ENCODE results near the gene HMGXB3. TPM values are rescaled to one million over a fixed set of nuclear protein-coding genes. Genes with fewer than 3 reads are reported as not detected.
"Not testable (repeated sequence)": the region's sequence is repeated elsewhere in the genome, so short reads cannot be mapped to it uniquely, and the experiment has no call there.

The HMGXB3 gene
- total RNA-seq, 1 experiment from 2014 or later, result 38.0 TPM

GRCh38 chr5:150024346-150024984, 23.9 kb downstream of the HMGXB3 start:
- Histone ChIP-seq H3K9me3 (ENCODE audit: insufficient read depth, low read depth) (no peaks in the 10 kb centered on the region), H3K4me3 (no peak overlapping the region), H3F3A (ENCODE audit: insufficient read depth, low read depth) (peaks cover 44% of the 10 kb centered on the region), H4K20me1 (ENCODE audit: insufficient read depth) (0 out of 2 replicates have a peak, but pooled peaks cover 3% of the 10 kb centered on the region), H3K27ac (no peak overlapping the region), H3K9me2 (ENCODE audit: insufficient read depth) (0 out of 2 replicates have a peak, but pooled peaks cover 4% of the 10 kb centered on the region), H3K4me2 (no peak overlapping the region), H3K4me1 (replicated peaks; ENCODE audit: insufficient read depth) (peaks cover 43% of the 10 kb centered on the region), H3K36me3 (ENCODE audit: low read depth) (peaks cover 43% of the 10 kb centered on the region), H2AFZ (no peak overlapping the region), H3K79me2 (ENCODE audit: low read depth) (peaks cover 19% of the 10 kb centered on the region), H3K27me3 (ENCODE audit: insufficient read depth, low read depth) (no peaks in the 10 kb centered on the region)
- ChIA-PET POLR2A (ENCODE audit: unreplicated experiment) (no interaction called here), CTCF (no interaction called here)
- no peak for TF ChIP-seq EZH2 (IDR thresholded peaks at IDR 0.05; ENCODE audit: low read depth)
- no peak for TF ChIP-seq CTCF (conservative IDR thresholded peaks at IDR 0.05)
- BruUV-seq (replicated peaks), result no TSS peak
- no peak for DNase-seq
- intact Hi-C loops (cut with micrococcal nuclease; ENCODE audit: unreplicated experiment), result no loop called here

GRCh38 chr5:150026682-150027172, 26.2 kb downstream of the HMGXB3 start:
- intact Hi-C loops (cut with micrococcal nuclease; ENCODE audit: unreplicated experiment), result no loop called here
- Histone ChIP-seq H3K4me1 (replicated peaks; ENCODE audit: insufficient read depth) (peaks cover 20% of the 10 kb centered on the region), H3F3A (ENCODE audit: insufficient read depth, low read depth) (peaks cover 21% of the 10 kb centered on the region), H3K9me3 (ENCODE audit: insufficient read depth, low read depth) (no peaks in the 10 kb centered on the region), H4K20me1 (ENCODE audit: insufficient read depth) (0 out of 2 replicates have a peak, but pooled peaks cover 3% of the 10 kb centered on the region), H3K27ac (no peak overlapping the region), H2AFZ (no peak overlapping the region), H3K36me3 (ENCODE audit: low read depth) (peaks cover 33% of the 10 kb centered on the region), H3K4me3 (no peak overlapping the region), H3K4me2 (no peak overlapping the region), H3K79me2 (ENCODE audit: low read depth) (peaks cover 11% of the 10 kb centered on the region; the same call in 1 of the 2 replicates), H3K27me3 (ENCODE audit: insufficient read depth, low read depth) (no peaks in the 10 kb centered on the region), H3K9me2 (ENCODE audit: insufficient read depth) (no peaks in the 10 kb centered on the region)
- POLR2A ChIA-PET (ENCODE audit: unreplicated experiment), result no interaction called here
- DNase-seq, result no peak
- CTCF ChIA-PET, result no interaction called here
- TF ChIP-seq CTCF (conservative IDR thresholded peaks at IDR 0.05) (no peak), EZH2 (IDR thresholded peaks at IDR 0.05; ENCODE audit: low read depth) (no peak)
- BruUV-seq (replicated peaks), result no TSS peak

DNA sequence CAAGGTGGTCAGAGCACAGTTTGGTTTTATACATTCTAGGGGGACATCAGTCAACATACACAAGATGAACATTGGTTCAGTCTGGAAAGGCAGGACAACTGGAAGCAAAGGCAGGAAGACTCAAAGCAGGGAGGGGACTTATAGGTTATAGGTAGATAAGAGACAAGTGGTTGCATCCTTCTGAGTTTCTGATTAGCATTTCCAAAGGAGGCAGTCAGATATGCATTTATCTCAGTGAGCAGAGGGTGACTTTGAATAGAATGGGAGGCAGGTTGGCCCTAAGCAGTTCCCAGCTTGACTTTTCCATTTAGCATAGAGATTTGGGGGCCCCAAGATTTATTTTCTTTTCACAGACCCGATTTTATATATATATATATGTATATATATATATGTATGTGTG, 27.5 kb downstream of the HMGXB3 start:
- CTCF ChIA-PET, result not testable (repeated sequence)

More for the DNA sequence above, 27.5 kb downstream of the HMGXB3 start:
- H3F3A ChIP-seq (ENCODE audit: insufficient read depth, low read depth); H3K4me3 ChIP-seq; H3K9me2 ChIP-seq (ENCODE audit: insufficient read depth); DNase-seq; H3K4me1 ChIP-seq (replicated peaks; ENCODE audit: insufficient read depth); intact Hi-C loops (cut with micrococcal nuclease; ENCODE audit: unreplicated experiment); H2AFZ ChIP-seq; H4K20me1 ChIP-seq (ENCODE audit: insufficient read depth); BruUV-seq (replicated peaks); H3K79me2 ChIP-seq (ENCODE audit: low read depth); H3K4me2 ChIP-seq; H3K27me3 ChIP-seq (ENCODE audit: insufficient read depth, low read depth); H3K27ac ChIP-seq; POLR2A ChIA-PET (ENCODE audit: unreplicated experiment); H3K9me3 ChIP-seq (ENCODE audit: insufficient read depth, low read depth): not testable (repeated sequence)
- H3K36me3 ChIP-seq (ENCODE audit: low read depth), result peaks cover 46% of the 10 kb centered on the region

All from PC-9 (cell line).